Measurements from ENCODE around the gene C2CD5. TPM values are rescaled to one million over a fixed set of nuclear protein-coding genes. Genes with fewer than 3 reads are reported as not detected.

Gene C2CD5, protein sequence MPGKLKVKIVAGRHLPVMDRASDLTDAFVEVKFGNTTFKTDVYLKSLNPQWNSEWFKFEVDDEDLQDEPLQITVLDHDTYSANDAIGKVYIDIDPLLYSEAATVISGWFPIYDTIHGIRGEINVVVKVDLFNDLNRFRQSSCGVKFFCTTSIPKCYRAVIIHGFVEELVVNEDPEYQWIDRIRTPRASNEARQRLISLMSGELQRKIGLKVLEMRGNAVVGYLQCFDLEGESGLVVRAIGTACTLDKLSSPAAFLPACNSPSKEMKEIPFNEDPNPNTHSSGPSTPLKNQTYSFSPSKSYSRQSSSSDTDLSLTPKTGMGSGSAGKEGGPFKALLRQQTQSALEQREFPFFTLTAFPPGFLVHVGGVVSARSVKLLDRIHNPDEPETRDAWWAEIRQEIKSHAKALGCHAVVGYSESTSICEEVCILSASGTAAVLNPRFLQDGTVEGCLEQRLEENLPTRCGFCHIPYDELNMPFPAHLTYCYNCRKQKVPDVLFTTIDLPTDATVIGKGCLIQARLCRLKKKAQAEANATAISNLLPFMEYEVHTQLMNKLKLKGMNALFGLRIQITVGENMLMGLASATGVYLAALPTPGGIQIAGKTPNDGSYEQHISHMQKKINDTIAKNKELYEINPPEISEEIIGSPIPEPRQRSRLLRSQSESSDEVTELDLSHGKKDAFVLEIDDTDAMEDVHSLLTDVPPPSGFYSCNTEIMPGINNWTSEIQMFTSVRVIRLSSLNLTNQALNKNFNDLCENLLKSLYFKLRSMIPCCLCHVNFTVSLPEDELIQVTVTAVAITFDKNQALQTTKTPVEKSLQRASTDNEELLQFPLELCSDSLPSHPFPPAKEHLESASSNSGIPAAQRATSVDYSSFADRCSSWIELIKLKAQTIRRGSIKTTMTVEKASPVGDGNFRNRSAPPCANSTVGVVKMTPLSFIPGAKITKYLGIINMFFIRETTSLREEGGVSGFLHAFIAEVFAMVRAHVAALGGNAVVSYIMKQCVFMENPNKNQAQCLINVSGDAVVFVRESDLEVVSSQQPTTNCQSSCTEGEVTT
- 12.7 to 15.2 TPM (median 13.8 TPM) in 5 replicates for total RNA-seq (2022; extraction: Qiagen RNA extraction; ENCODE audit: low read depth)

GRCh38 chr12:22544038-22544979 is at the start of gene C2CD5:
C2CD5 (minus strand) TSS chr12:22544542; CDS start chr12:22544150, 392 bp downstream.

Other genes starting within 250 kb of the C2CD5 start
- gene ST8SIA1, start 209.8 kb downstream of the C2CD5 start, total RNA-seq (2022; extraction: Qiagen RNA extraction; ENCODE audit: low read depth), result 0.06 to 0.08 TPM in 2 of 5 replicates, not detected in the others
- 29.3 to 42.8 TPM (median 35.3 TPM) in 5 replicates for gene ETNK1, start 80.6 kb upstream of the C2CD5 start, total RNA-seq (2022; extraction: Qiagen RNA extraction; ENCODE audit: low read depth)

Measured in A549 treated with CpdA at 1 μM for 4 hours (cell line).